ENCODE measurements around the gene PHF2.

GRCh38 chr9:93661591-93661990, 85.2 kb downstream of the PHF2 start:
- TF ChIP-seq, protein P1, sequence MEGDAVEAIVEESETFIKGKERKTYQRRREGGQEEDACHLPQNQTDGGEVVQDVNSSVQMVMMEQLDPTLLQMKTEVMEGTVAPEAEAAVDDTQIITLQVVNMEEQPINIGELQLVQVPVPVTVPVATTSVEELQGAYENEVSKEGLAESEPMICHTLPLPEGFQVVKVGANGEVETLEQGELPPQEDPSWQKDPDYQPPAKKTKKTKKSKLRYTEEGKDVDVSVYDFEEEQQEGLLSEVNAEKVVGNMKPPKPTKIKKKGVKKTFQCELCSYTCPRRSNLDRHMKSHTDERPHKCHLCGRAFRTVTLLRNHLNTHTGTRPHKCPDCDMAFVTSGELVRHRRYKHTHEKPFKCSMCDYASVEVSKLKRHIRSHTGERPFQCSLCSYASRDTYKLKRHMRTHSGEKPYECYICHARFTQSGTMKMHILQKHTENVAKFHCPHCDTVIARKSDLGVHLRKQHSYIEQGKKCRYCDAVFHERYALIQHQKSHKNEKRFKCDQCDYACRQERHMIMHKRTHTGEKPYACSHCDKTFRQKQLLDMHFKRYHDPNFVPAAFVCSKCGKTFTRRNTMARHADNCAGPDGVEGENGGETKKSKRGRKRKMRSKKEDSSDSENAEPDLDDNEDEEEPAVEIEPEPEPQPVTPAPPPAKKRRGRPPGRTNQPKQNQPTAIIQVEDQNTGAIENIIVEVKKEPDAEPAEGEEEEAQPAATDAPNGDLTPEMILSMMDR (IDR thresholded peaks at IDR 0.05) = no peak
- TF ChIP-seq POLR2A (IDR thresholded peaks at IDR 0.05) (no peak), POLR2AphosphoS5 (IDR thresholded peaks at IDR 0.05) (no peak), EP300 (IDR thresholded peaks at IDR 0.05; ENCODE audit: low read depth) (no peak)
